ENCODE results near the gene FMNL2.

- TF ChIP-seq EZH2 (IDR thresholded peaks at IDR 0.05; ENCODE audit: insufficient read depth, poor library complexity, severe bottlenecking), result no peak
- no peak for TF ChIP-seq EZH2phosphoT487 (IDR thresholded peaks at IDR 0.05; ENCODE audit: insufficient read depth, low read depth)
Measured at GRCh38 chr2:152446213-152446612, 111.2 kb downstream of the FMNL2 start.
